ENCODE measurements around the gene SSTR3. TPM values are rescaled to one million over a fixed set of nuclear protein-coding genes. Genes with fewer than 3 reads are reported as not detected.

SSTR3 gene
- total RNA-seq, 1 experiment from 2014 or later = 0.21 TPM

GRCh38 chr22:37161443-37161842 lies 50.8 kb downstream of the SSTR3 start:
- H3K4me3 ChIP-seq (ENCODE audit: insufficient read depth, low read depth, low read length) = no peak overlapping the region
- H3K36me3 ChIP-seq (replicated peaks; ENCODE audit: control insufficient read depth, insufficient read depth, low read length) = no peaks in the 10 kb centered on the region
- DNase-seq = peak; percentile 48
- peaks cover 1% of the 10 kb centered on the region; the same call in 1 of the 2 replicates for H3K27me3 ChIP-seq (ENCODE audit: control insufficient read depth, insufficient read depth, low read length)

- H3K27me3 ChIP-seq (ENCODE audit: control insufficient read depth, insufficient read depth, low read length) = peaks cover 1% of the 10 kb centered on the region; the same call in 1 of the 2 replicates
- no peaks in the 10 kb centered on the region for H3K36me3 ChIP-seq (replicated peaks; ENCODE audit: control insufficient read depth, insufficient read depth, low read length)
- H3K4me3 ChIP-seq (ENCODE audit: insufficient read depth, low read depth, low read length) = no peak overlapping the region
- DNase-seq = peak; percentile 59
Observed at GRCh38 chr22:37160027-37160426, 52.2 kb downstream of the SSTR3 start.

GRCh38 chr22:37158963-37159290 lies 53.4 kb downstream of the SSTR3 start:
- Histone ChIP-seq H3K4me3 (ENCODE audit: insufficient read depth, low read depth, low read length) (no peak overlapping the region), H3K27me3 (ENCODE audit: control insufficient read depth, insufficient read depth, low read length) (peaks cover 1% of the 10 kb centered on the region; the same call in 1 of the 2 replicates), H3K36me3 (replicated peaks; ENCODE audit: control insufficient read depth, insufficient read depth, low read length) (no peaks in the 10 kb centered on the region)
- DNase-seq = no peak

GRCh38 chr22:37157516-37158285 lies 54.6 kb downstream of the SSTR3 start:
- H3K27me3 ChIP-seq (ENCODE audit: control insufficient read depth, insufficient read depth, low read length) = peaks cover 1% of the 10 kb centered on the region; the same call in 1 of the 2 replicates
- no peak for DNase-seq
- H3K4me3 ChIP-seq (ENCODE audit: insufficient read depth, low read depth, low read length) = no peak overlapping the region

GRCh38 chr22:37156686-37157435 lies 55.4 kb downstream of the SSTR3 start:
- H3K36me3 ChIP-seq (replicated peaks; ENCODE audit: control insufficient read depth, insufficient read depth, low read length) = no peaks in the 10 kb centered on the region
- H3K27me3 ChIP-seq (ENCODE audit: control insufficient read depth, insufficient read depth, low read length) = peaks cover 1% of the 10 kb centered on the region; the same call in 1 of the 2 replicates
- no peak overlapping the region for H3K4me3 ChIP-seq (ENCODE audit: insufficient read depth, low read depth, low read length)
- no peak for DNase-seq

More at GRCh38 chr22:37157516-37158285, 54.6 kb downstream of the SSTR3 start:
- H3K36me3 ChIP-seq (replicated peaks; ENCODE audit: control insufficient read depth, insufficient read depth, low read length) = no peaks in the 10 kb centered on the region

- Histone ChIP-seq H3K4me3 (ENCODE audit: insufficient read depth, low read depth, low read length) (no peak overlapping the region), H3K27me3 (ENCODE audit: control insufficient read depth, insufficient read depth, low read length) (peaks cover 1% of the 10 kb centered on the region; the same call in 1 of the 2 replicates), H3K36me3 (replicated peaks; ENCODE audit: control insufficient read depth, insufficient read depth, low read length) (no peaks in the 10 kb centered on the region)
- no peak for DNase-seq
Observed at GRCh38 chr22:37155971-37156370, 56.3 kb downstream of the SSTR3 start.

GRCh38 chr22:37154925-37155712 lies 57.2 kb downstream of the SSTR3 start:
- no peaks in the 10 kb centered on the region for H3K36me3 ChIP-seq (replicated peaks; ENCODE audit: control insufficient read depth, insufficient read depth, low read length)
- H3K27me3 ChIP-seq (ENCODE audit: control insufficient read depth, insufficient read depth, low read length) = peaks cover 1% of the 10 kb centered on the region; the same call in 1 of the 2 replicates
- DNase-seq = no peak
- H3K4me3 ChIP-seq (ENCODE audit: insufficient read depth, low read depth, low read length) = no peak overlapping the region

Other genes with a start within 250 kb of the SSTR3 start
- gene TST, start 193.0 kb downstream of the SSTR3 start, total RNA-seq (2014; rRNA removed; shearing (Covaris generic)) = 39.9 and 45.7 TPM in 2 replicates
- gene MPST, start 192.7 kb downstream of the SSTR3 start, total RNA-seq (2014; rRNA removed; shearing (Covaris generic)) = 188 and 201 TPM in 2 replicates
- 29.5 and 31.1 TPM in 2 replicates for gene KCTD17, start 160.7 kb downstream of the SSTR3 start, total RNA-seq (2014; rRNA removed; shearing (Covaris generic))
- not detected in 2 replicates for gene TMPRSS6, start 102.8 kb downstream of the SSTR3 start, total RNA-seq (2014; rRNA removed; shearing (Covaris generic))
- gene IL2RB, start 62.6 kb downstream of the SSTR3 start, total RNA-seq (2014; rRNA removed; shearing (Covaris generic)) = 0.21 and 0.41 TPM in 2 replicates
- gene C1QTNF6, start 24.2 kb downstream of the SSTR3 start, total RNA-seq (2014; rRNA removed; shearing (Covaris generic)) = 4.9 and 5.4 TPM in 2 replicates
- 9.4 and 9.6 TPM in 2 replicates for gene RAC2, start 31.8 kb upstream of the SSTR3 start, total RNA-seq (2014; rRNA removed; shearing (Covaris generic))
- not detected in 2 replicates for gene CYTH4, start 70.0 kb upstream of the SSTR3 start, total RNA-seq (2014; rRNA removed; shearing (Covaris generic))
- 0.14 and 0.22 TPM in 2 replicates for gene ELFN2, start 215.0 kb upstream of the SSTR3 start, total RNA-seq (2014; rRNA removed; shearing (Covaris generic))